SU-DHL-6 (cell line): ENCODE measurements around the gene HCRTR1.

ENCODE experiments used
- H2AFZ ChIP-seq: fragments of 200-600 bp; sonication (generic); 2 replicates; pipeline ENCODE4 v1.6.1; 2014; ENCODE audit warnings: low read depth, mild to moderate bottlenecking, moderate library complexity, mixed read lengths, antibody characterized with exemption, low read length; ENCODE audit not compliant: severe bottlenecking
- H3F3A ChIP-seq: fragments of 200-600 bp; shearing (Covaris generic); 2 replicates; pipeline ENCODE4 v1.6.0; 2016; ENCODE audit warnings: antibody characterized with exemption, mild to moderate bottlenecking; ENCODE audit not compliant: insufficient read depth
- H3K27ac ChIP-seq: fragments of 200-600 bp; sonication (generic); 2 replicates; pipeline ENCODE4 v1.5.1; 2016; ENCODE audit warnings: low read depth, mild to moderate bottlenecking, low read length, moderate library complexity, mixed read lengths
- H3K27me3 ChIP-seq: fragments of 200-600 bp; sonication (generic), shearing (Covaris generic); 2 replicates; pipeline ENCODE4 v1.6.0; 2014; ENCODE audit warnings: mild to moderate bottlenecking, low read length
- H3K36me3 ChIP-seq: fragments of 200-600 bp; sonication (generic); 2 replicates; pipeline ENCODE4 v1.6.1; 2014; ENCODE audit warnings: mild to moderate bottlenecking, low read length, mixed read lengths
- H3K4me2 ChIP-seq: fragments of 300-600, 200-600 bp; shearing (Covaris generic), sonication (generic); 2 replicates; pipeline ENCODE4 v1.6.0; 2014; ENCODE audit warnings: low read length, low read depth, mild to moderate bottlenecking; ENCODE audit not compliant: poor library complexity, severe bottlenecking
- H3K4me3 ChIP-seq: fragments of 200-600 bp; sonication (generic); 2 replicates; pipeline ENCODE4 v1.5.1; 2014; ENCODE audit warnings: antibody characterized with exemption, low read length, mild to moderate bottlenecking, mixed read lengths; ENCODE audit not compliant: insufficient read depth, poor library complexity, severe bottlenecking
- H3K79me2 ChIP-seq: fragments of 200-600 bp; sonication (generic); 2 replicates; pipeline ENCODE4 v1.6.1; 2014; ENCODE audit warnings: mild to moderate bottlenecking, low read length, moderate library complexity; ENCODE audit not compliant: insufficient read depth
- H3K9ac ChIP-seq: fragments of 200-600 bp; sonication (generic); 2 replicates; pipeline ENCODE4 v1.7.0; 2014; ENCODE audit warnings: mild to moderate bottlenecking, low read length
- H3K9me2 ChIP-seq: fragments of 200-600 bp; sonication (generic); replicated peaks from 2 replicates; pipeline ENCODE4 v1.6.1; 2014; ENCODE audit warnings: low read length; ENCODE audit not compliant: insufficient read depth
- H3K9me3 ChIP-seq: fragments of 200-600 bp; sonication (generic); 2 replicates; pipeline ENCODE4 v1.6.1; 2014; ENCODE audit warnings: low read length, mixed read lengths; ENCODE audit not compliant: insufficient read depth
- H4K20me1 ChIP-seq: fragments of 200-600 bp; sonication (generic); 2 replicates; pipeline ENCODE4 v1.6.1; 2014; ENCODE audit warnings: low read depth, mild to moderate bottlenecking, antibody characterized with exemption, low read length, moderate library complexity, mixed read lengths
- CTCF ChIP-seq: fragments of 200-600 bp; sonication (generic); IDR thresholded peaks from one replicate; pipeline ENCODE4 v1.5.1; 2017; ENCODE audit warnings: antibody characterized with exemption, mild to moderate bottlenecking, low read length, moderate library complexity; ENCODE audit not compliant: insufficient read depth, poor library complexity, severe bottlenecking
- EZH2phosphoT487 ChIP-seq: fragments of 200-600 bp; sonication (generic), shearing (Covaris generic); conservative IDR thresholded peaks from 2 replicates; pipeline ENCODE4 v1.6.1; 2018; ENCODE audit warnings: mild to moderate bottlenecking, antibody characterized with exemption, low read length, moderate library complexity, mixed read lengths

HCRTR1 gene

DNA sequence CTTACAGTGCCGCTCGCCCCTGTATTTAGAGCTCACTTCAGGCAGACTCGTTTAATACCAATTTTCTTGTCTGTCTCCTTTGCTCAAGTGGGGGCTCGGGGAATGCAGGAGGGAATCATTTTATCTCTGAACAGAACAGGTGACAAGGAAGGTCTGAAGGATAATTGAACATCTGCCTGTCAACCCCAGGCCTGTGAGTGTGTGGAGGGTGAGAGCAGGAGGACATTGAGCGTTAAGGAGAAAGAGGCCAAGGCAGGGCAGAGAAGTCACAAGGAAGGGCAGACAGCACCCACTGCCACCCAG lies 36.9 kb downstream of the HCRTR1 start:
- no peaks in the 10 kb centered on the region for H3K9me2 ChIP-seq
- H4K20me1 ChIP-seq = no peaks in the 10 kb centered on the region
- H3K79me2 ChIP-seq = no peaks in the 10 kb centered on the region
- no peak for TF ChIP-seq CTCF
- no peak for TF ChIP-seq EZH2phosphoT487
- no peak overlapping the region for H3K27ac ChIP-seq
- H3K9ac ChIP-seq = no peak overlapping the region
- no peak overlapping the region for H2AFZ ChIP-seq
- no peaks in the 10 kb centered on the region for H3F3A ChIP-seq
- H3K4me2 ChIP-seq = no peak overlapping the region
- H3K9me3 ChIP-seq = no peaks in the 10 kb centered on the region
- H3K36me3 ChIP-seq = no peaks in the 10 kb centered on the region
- H3K27me3 ChIP-seq = no peaks in the 10 kb centered on the region; the same call in 1 of the 2 replicates
- no peak overlapping the region for H3K4me3 ChIP-seq

- Histone ChIP-seq H3K9ac (no peak overlapping the region), H3K27ac (no peak overlapping the region), H4K20me1 (no peaks in the 10 kb centered on the region), H2AFZ (no peak overlapping the region), H3F3A (no peaks in the 10 kb centered on the region), H3K4me3 (no peak overlapping the region), H3K4me2 (no peak overlapping the region), H3K36me3 (no peaks in the 10 kb centered on the region), H3K9me2 (no peaks in the 10 kb centered on the region), H3K9me3 (no peaks in the 10 kb centered on the region), H3K27me3 (no peaks in the 10 kb centered on the region; the same call in 1 of the 2 replicates), H3K79me2 (no peaks in the 10 kb centered on the region)
- TF ChIP-seq EZH2phosphoT487 (no peak), CTCF (no peak)
Observed at GRCh38 chr1:31655104-31655503, 37.6 kb downstream of the HCRTR1 start.

GRCh38 chr1:31655756-31656155 lies 38.3 kb downstream of the HCRTR1 start:
- Histone ChIP-seq H3K9me3 (no peaks in the 10 kb centered on the region), H3K27ac (no peak overlapping the region), H3K79me2 (no peaks in the 10 kb centered on the region), H3K4me2 (no peak overlapping the region), H2AFZ (no peak overlapping the region), H3K36me3 (no peaks in the 10 kb centered on the region), H4K20me1 (no peaks in the 10 kb centered on the region), H3K9me2 (no peaks in the 10 kb centered on the region), H3F3A (no peaks in the 10 kb centered on the region), H3K4me3 (no peak overlapping the region), H3K27me3 (no peaks in the 10 kb centered on the region; the same call in 1 of the 2 replicates), H3K9ac (no peak overlapping the region)
- TF ChIP-seq EZH2phosphoT487 = no peak
- TF ChIP-seq CTCF = no peak
